Osteocyte (in vitro differentiated cells): Measurements from ENCODE around the gene ARL6IP5. TPM values are rescaled to one million over a fixed set of nuclear protein-coding genes. Genes with fewer than 3 reads are reported as not detected.
A peak's percentile ranks its signal among the peaks of the same experiment; 100 is the strongest.

Experiments
- DNase-seq: peaks from one replicate; pipeline ENCODE4 v3.0.0; 2021; ENCODE audit warnings: mixed read lengths; ENCODE audit not compliant: unreplicated experiment; ENCODE audit errors: extremely low spot score
- H3K27ac Mint-ChIP-seq: one replicate; pipeline ENCODE4 v1.8.0; 2021; ENCODE audit warnings: mild to moderate bottlenecking, mixed read lengths; ENCODE audit not compliant: unreplicated experiment
- H3K27me3 Mint-ChIP-seq: one replicate; pipeline ENCODE4 v1.8.0; 2021; ENCODE audit warnings: mixed read lengths; ENCODE audit not compliant: unreplicated experiment
- H3K36me3 Mint-ChIP-seq: one replicate; pipeline ENCODE4 v1.8.0; 2021; ENCODE audit warnings: mixed read lengths; ENCODE audit not compliant: unreplicated experiment
- H3K4me1 Mint-ChIP-seq: one replicate; pipeline ENCODE4 v1.8.0; 2021; ENCODE audit warnings: mixed read lengths; ENCODE audit not compliant: unreplicated experiment
- H3K4me3 Mint-ChIP-seq: one replicate; pipeline ENCODE4 v1.8.0; 2021; ENCODE audit warnings: mild to moderate bottlenecking, moderate library complexity, mixed read lengths; ENCODE audit not compliant: unreplicated experiment
- H3K9me3 Mint-ChIP-seq: one replicate; pipeline ENCODE4 v1.8.0; 2021; ENCODE audit warnings: mixed read lengths; ENCODE audit not compliant: unreplicated experiment
- CTCF ChIP-seq: fragments of 200-600 bp; sonication (generic); IDR thresholded peaks from 2 replicates; pipeline ENCODE4 v1.5.0; 2021; ENCODE audit warnings: antibody characterized with exemption, mild to moderate bottlenecking, moderate library complexity
- total RNA-seq: library from RNA; stranded (reverse); gene quantifications from 2 replicates; pipeline ENCODE4 v1.2.1, GENCODE V29; 2021

The ARL6IP5 gene
- total RNA-seq, 1 donor from 2014 or later = 116 TPM

GRCh38 chr3:69105320-69105719 is 20.6 kb downstream of the ARL6IP5 start:
- Mint-ChIP-seq H3K36me3 (peaks cover 33% of the 10 kb centered on the region), H3K9me3 (no peaks in the 10 kb centered on the region), H3K27ac (peak overlapping the region; percentile 47), H3K4me3 (no peak overlapping the region), H3K4me1 (peaks cover 14% of the 10 kb centered on the region), H3K27me3 (no peaks in the 10 kb centered on the region)
- no peak for DNase-seq
- TF ChIP-seq CTCF = no peak

DNA sequence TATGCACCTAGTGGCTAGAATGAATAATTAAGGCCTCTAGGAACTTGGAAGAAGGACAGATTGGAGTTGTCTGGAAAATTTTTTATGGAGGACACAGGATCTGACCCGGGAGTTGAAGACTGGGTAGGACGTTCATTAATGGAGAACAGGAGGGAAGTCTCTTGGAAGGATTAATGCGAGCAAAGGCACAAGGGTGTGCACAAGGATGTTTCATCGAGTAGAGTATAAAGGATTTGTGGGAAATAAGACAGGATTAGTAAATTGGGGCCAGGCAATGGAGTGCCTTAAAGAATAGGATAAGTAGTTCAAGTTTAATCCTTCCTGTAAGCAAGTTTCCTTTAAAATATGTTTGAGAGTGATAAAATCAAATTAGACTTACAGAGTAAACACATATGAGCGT is 23.1 kb downstream of the ARL6IP5 start:
- Mint-ChIP-seq H3K4me1 (peaks cover 14% of the 10 kb centered on the region), H3K27me3 (no peaks in the 10 kb centered on the region), H3K27ac (no peak overlapping the region), H3K36me3 (peaks cover 22% of the 10 kb centered on the region), H3K9me3 (no peaks in the 10 kb centered on the region), H3K4me3 (no peak overlapping the region)
- TF ChIP-seq CTCF = no peak
- DNase-seq = no peak

- no peak overlapping the region for H3K27ac Mint-ChIP-seq
- H3K36me3 Mint-ChIP-seq = peaks cover 13% of the 10 kb centered on the region
- no peaks in the 10 kb centered on the region for H3K9me3 Mint-ChIP-seq
- peaks cover 14% of the 10 kb centered on the region for H3K4me1 Mint-ChIP-seq
- TF ChIP-seq CTCF = no peak
- H3K4me3 Mint-ChIP-seq = no peak overlapping the region
- DNase-seq = no peak
- no peaks in the 10 kb centered on the region for H3K27me3 Mint-ChIP-seq
Observed at GRCh38 chr3:69108811-69109210, 24.1 kb downstream of the ARL6IP5 start.

DNA sequence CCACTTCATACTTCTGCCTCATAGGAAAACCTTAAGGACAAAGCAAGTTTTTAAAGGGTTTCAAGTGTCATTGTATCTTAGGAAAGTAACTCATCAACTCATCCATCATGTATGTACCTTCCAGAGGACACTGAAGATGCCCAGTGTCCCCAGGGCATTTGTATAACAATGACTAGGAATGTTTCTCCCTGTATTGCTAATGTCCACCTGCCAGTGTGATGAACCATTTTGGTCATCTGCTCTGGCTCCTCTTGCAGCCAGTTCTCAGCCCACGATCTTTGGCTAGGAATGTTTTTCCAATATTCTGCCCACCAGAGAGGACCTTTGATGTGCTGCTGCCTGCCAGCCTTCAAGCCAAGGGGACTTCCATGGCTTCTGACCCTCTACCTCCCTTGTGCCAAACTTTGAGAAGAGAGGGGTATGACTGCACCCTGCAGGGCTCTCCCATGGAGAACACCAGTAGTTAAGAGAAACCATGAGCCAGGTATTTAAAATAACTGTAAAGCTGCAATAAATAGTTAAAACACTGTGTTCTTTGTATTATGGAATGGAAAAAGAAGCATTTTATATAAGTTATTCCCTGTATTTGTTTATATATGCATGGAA is 26.3 kb downstream of the ARL6IP5 start:
- no peak for TF ChIP-seq CTCF
- no peak overlapping the region for H3K4me3 Mint-ChIP-seq
- no peak for DNase-seq

DNA sequence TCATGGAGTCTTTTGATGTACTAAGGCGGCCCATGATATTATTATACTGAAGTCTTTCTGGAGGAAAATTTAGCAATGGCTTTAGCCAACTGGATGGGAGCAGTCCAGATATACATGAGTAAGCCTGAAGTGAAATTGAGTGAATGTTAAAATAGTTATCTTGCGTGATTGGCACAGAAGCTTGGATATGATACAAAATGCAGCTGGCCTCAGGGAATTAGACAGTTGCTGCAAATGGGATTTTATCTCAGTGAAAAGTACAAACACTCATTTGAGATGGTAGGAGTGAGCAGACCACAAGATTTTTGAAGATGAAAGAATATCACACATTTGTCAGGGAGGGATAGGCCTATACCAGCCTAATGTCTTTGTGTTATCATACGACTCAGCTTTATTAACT is 28.8 kb downstream of the ARL6IP5 start:
- no peak for DNase-seq
- H3K27ac Mint-ChIP-seq = no peak overlapping the region
- no peak overlapping the region for H3K4me3 Mint-ChIP-seq
- no peaks in the 10 kb centered on the region for H3K4me1 Mint-ChIP-seq
- H3K36me3 Mint-ChIP-seq = no peaks in the 10 kb centered on the region
- H3K9me3 Mint-ChIP-seq = no peaks in the 10 kb centered on the region
- H3K27me3 Mint-ChIP-seq = no peaks in the 10 kb centered on the region
- TF ChIP-seq CTCF = no peak

More for the DNA sequence above, 26.3 kb downstream of the ARL6IP5 start:
- Mint-ChIP-seq H3K9me3 (no peaks in the 10 kb centered on the region), H3K36me3 (peaks cover 4% of the 10 kb centered on the region), H3K4me1 (peaks cover 2% of the 10 kb centered on the region), H3K27ac (no peak overlapping the region), H3K27me3 (no peaks in the 10 kb centered on the region)
